Measurements from ENCODE around the gene CCSER2.
"Not testable (repeated sequence)": the region's sequence is repeated elsewhere in the genome, so short reads cannot be mapped to it uniquely, and the experiment has no call there.

CCSER2 gene

GRCh38 chr10:84452003-84452402 is 123.6 kb downstream of the CCSER2 start:
- DNase-seq (ENCODE audit: low spot score), result no peak

DNA sequence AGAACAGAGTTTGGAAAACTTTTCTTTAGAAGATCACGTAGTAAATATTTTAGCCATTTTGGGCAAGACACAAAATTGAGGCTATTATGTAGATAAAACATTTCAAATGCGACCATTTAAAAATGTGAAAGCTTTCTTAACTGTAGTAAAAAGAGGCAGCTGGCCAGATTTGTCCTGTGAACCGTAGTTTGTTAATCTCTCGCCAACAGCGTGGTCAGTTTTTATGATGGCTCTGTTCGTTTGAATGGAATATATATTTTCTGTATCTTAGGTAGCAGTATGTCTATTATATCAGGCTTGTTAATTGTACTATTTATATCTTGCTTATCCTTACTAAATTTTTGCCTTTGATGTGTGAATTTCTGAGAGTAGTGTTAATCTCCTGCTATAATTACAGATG is 124.9 kb downstream of the CCSER2 start:
- DNase-seq (ENCODE audit: low spot score), result no peak

GRCh38 chr10:84456126-84456525 is 127.7 kb downstream of the CCSER2 start:
- DNase-seq (ENCODE audit: low spot score), result no peak

- DNase-seq (ENCODE audit: low spot score), result no peak
Observed at GRCh38 chr10:84460520-84460919, 132.1 kb downstream of the CCSER2 start.

DNA sequence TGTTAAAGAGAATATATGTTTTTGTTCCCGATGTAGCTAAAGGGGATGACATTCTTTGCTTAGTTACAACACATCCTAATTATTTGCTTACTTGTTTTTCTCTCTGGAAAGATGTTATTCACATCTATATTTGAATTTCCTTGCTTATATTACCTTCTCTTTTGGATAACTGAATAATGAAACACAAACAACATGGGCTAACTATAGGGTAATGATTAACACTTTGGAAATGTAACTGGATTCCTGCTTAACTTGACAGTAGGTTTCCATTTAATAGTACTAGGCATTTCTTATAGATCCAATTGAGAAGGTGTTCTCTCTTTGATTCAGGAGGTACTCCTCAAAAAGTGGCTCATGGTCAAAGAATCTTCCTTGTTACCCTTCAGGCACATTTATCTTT is 141.1 kb downstream of the CCSER2 start:
- DNase-seq (ENCODE audit: low spot score), result no peak

DNA sequence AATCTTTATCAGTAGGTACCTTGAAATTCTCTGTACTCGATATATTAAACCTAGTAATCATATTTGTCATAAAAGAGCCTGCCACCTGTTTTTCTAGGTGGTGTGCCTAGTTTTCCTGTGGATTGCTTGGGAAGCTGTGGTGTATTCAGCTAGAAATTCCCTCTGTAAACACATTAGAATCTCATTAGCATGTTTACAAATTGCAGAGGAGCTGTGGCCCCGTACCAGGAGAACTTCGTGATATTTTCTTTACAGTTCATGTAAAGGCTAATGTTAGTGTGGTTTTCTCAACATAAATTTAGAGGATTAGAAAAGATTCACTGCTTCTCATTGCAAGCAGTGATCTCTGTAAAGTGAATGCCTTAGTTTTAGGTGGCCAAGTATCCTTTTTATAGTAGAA is 144.7 kb downstream of the CCSER2 start:
- DNase-seq (ENCODE audit: low spot score), result no peak

DNA sequence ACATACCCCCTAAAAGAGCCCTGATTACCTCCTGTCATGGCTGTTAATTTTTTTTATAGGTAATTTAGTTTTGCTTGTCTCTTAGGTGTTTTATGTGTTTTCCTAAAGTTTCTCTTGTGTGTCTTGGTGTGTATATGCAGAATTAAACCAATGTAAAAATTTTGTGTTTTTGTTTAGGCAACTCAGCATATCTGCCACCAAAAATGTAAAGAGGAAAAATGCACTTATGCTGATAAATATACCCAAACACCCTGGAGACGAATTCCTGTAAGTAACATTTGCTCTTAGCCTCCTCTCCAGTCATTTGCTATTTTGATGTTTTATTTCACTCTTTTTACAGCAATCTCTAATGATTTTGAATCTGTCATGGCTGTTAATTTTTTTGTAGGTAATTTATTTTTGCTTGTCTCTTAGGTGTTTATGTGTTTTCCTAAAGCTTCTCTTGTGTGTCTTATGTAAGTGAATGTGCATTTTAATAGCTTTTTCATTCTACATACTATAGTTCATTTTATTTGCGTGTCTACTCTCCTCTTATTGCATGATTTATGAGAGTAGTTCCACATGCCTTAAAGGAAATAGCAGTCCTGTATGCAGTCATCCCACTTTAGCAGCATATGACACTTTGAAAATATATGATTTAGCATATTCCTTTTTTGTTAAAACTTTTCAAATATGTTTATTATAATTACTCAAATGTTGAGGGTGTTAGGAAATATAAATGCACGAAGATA is 149.2 kb downstream of the CCSER2 start:
- DNase-seq (ENCODE audit: low spot score), result no peak

GRCh38 chr10:84478151-84478550 is 149.8 kb downstream of the CCSER2 start:
- peak; percentile 55 for DNase-seq (ENCODE audit: low spot score)

- no peak for DNase-seq (ENCODE audit: low spot score)
Observed at GRCh38 chr10:84478679-84479078, 150.3 kb downstream of the CCSER2 start.

DNA sequence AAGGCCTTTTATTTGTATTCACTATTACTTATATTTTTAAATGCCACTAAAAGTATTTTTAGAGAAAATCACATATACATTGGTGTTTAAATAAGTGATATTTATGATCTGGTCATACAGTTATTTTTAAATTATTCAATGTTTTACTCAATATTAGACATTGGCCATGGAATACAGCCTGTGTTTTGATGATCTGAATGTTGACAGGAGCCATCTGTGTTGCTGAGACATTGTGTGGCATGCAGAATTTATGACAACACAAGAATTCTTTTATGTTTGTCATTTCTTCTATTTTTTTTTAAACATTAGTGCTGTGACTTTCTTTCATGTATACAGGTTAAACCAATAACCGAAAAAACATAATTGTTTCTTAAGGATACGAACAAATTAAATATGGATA is 156.2 kb downstream of the CCSER2 start:
- no peak for DNase-seq (ENCODE audit: low spot score)

DNA sequence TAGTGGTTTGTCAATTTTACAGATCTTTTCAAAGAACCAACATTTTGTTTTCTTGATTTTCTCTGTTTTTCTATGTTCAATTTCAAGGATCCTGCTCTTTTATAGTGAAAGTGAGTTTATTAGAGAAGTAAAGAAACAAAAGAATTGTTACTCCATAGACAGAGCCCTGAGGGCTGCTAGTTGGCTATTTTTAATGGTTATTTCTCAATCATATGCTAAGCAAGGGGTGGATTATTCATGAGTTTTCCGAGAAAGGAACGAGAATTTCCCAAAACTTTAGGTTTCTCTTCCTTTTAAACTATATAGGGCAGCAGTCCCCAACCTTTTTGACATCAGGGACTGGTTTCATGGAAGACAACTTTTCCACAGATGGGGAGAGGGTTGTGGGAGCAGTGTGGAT is 165.0 kb downstream of the CCSER2 start:
- no peak for DNase-seq (ENCODE audit: low spot score)

DNA sequence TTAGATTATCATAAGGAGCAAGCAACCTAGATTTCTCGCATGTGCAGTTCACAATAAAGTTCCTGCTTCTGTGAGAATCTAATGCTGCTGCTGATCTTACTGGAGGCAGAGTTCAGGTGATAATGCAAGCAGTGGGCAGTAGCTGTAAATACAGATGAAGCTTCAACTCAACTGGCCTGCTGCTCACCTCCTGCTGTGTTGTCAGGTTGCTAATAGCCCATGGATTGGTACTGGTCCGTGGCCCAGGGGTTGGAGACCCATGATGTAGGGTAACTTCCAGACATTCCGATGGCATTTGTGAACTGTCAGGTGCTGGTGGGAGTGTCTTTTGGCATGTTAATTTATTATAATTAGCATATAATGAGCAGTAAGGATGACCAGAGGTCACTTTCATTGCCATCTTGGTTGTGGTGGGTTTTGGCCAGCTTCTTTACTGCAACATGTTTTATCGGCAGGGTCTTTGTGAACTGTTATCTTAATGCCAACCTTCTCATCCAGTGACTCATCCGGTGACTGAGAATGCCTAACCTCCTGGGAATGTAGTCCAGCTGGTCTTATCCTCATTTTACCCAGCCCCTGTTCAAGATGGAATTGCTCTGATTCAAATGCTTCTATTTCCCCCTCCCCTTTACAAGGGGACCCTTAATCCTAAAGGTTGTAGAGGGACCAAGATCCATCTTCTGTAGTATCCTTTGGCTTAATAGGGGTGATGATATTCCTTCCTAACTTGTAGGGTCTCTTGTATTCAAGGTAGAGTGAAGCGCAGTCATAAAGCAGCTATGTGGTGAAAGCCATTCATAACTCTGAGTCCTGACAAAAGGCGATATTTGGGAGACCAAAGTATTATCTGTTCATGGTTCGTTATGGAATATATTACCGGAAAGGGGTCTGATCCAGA is 165.8 kb downstream of the CCSER2 start:
- DNase-seq (ENCODE audit: low spot score), result no peak

DNA sequence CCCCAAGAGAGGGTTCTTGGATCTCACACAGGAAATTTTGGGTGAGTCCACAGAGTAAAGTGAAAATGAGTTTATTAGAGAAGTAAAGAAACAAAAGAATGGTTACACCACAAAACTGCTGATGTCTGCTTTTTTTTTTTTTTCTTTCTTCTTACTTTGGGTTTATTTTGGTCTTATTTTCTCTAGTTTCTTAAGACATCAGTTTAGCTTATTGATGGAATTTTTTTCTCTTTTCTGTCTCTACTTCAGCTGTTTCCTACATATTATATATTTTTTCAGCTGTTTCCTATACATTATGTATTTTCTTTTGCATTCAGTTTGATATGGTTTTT is 166.4 kb downstream of the CCSER2 start:
- no peak for DNase-seq (ENCODE audit: low spot score)

GRCh38 chr10:84497978-84498377 is 169.6 kb downstream of the CCSER2 start:
- no peak for DNase-seq (ENCODE audit: low spot score)

- not testable (repeated sequence) for DNase-seq (ENCODE audit: low spot score)
Observed at GRCh38 chr10:84499039-84499438, 170.7 kb downstream of the CCSER2 start.

DNA sequence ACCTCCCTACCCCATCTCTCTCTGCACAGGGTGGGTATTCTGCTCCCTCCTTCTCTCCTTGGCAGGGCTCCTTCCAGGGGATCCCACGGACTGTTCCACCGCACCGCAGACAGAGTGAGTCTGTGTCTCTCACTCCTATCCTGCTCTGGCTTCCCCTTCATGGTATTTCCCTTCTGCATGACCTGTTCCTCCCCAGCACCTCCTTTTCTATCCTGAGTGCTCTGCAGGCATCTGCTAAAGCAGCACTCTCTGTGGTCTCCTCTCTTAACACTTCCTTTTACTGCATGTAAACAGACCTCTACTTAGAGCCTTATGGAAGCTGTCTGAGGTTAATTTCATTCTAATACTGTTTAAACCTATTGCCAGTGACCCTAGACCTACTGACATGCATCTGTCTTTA is 171.5 kb downstream of the CCSER2 start:
- no peak for DNase-seq (ENCODE audit: low spot score)

DNA sequence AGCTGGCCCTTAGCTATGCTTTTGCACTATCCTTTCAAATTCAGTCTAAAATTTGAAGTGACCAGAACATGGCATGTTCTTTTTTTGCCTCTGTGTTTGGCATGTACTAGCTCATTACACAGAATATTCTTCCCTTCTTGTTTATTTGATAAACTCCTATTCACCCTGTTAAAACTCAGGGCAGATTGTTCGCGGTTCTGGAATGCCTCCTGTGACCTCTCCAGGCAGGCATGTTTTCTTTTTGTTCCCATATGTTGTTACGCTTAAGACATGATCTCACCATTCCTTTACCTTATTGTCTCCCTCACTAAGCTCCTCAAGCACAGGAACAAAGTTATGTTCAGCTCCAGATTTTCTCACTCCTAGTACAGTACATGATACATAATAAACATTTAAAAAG is 181.7 kb downstream of the CCSER2 start:
- DNase-seq (ENCODE audit: low spot score), result no peak

- DNase-seq (ENCODE audit: low spot score), result no peak
Observed at GRCh38 chr10:84511106-84511505, 182.7 kb downstream of the CCSER2 start.

DNA sequence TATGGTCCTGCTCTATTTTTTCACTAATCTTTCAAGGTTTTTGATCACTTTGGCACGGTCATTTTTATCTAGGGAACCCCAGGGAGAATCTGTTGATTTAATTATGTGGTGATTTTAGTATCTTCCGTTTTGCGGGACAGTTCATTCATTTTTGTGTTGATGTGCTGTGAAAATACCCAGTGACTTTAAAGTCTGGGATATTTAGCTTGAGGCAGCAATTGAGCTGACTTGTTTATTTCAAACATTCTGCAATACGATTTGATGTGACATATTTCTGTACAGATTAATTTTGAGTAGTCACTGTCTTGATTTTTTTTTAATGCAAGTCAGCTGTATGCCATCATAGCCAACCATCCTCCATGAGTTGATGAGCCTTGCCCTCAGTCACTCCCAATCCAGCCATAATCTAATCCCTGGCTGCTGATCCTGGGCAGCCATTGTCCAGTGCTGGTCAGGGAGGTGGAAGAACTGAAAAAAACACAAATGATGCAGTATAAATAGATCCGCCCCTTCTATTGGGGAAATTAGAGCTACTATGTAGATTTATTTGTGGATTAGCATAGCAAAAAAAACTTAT is 183.4 kb downstream of the CCSER2 start:
- DNase-seq (ENCODE audit: low spot score), result no peak

DNA sequence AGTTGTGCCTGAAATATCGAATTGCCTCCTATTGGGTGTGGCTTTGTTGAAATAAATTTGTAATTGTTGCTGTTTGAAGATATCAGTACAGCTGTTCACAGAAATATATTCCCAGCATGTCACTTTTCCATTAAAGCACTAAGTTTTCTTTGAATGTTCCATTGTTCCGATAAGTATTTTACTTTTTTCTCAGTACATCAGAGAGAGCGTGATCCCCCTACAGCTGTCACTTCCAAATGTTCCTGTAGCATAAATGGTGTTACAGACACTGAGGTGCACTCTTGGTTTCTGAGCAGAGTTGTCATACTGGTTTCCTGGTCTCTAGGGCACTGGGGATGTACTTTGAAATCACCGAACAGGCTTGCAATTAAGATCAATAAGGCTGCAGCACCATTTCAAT is 189.2 kb downstream of the CCSER2 start:
- DNase-seq (ENCODE audit: low spot score), result no peak

DNA sequence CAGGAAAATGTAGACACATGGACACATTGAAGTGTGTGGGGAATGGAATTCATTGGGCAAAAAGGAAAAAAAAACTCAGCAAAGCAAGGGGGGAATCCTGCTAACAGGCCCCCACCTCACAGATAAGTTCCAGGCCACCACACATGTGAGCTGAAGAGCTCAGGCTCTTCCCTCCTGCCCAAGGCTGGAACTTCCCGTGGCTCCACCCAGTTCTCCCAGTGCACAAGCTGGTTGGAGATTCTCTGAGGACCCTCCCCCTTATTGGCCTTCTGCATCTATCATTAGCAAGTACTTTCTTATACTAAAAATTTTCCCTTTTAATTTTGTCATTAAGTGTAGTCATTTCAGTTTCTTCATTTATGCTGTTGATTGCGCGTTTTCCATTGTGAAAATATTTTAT is 190.8 kb downstream of the CCSER2 start:
- no peak for DNase-seq (ENCODE audit: low spot score)

GRCh38 chr10:84521013-84521412 is 192.6 kb downstream of the CCSER2 start:
- DNase-seq (ENCODE audit: low spot score), result no peak

DNA sequence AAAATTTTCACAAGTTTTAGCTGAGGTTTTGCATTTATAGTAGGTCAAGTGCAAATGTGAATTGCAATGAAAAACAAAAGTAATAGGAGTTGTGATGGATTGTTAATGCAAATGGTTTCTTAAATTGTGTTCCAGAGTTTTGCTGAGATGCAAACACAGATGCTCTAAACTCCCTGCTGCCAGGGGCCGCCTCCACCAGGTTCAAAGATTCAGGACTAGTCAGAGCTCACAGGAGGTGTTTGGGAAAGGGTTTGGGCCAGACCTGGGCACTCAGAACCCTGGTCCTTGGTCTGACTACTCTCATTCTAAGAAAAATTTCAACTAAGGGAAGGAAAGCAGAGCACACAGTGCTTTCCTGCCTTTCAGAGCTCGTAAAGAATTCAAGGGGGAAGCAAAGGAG is 193.1 kb downstream of the CCSER2 start:
- DNase-seq (ENCODE audit: low spot score), result no peak

Measured in kidney capillary endothelial cell (primary cell).